Jurkat, Clone E6-1 (cell line): ENCODE data around the gene DNAH1.
A peak's percentile ranks its signal among the peaks of the same experiment; 100 is the strongest.

Source experiments
- DNase-seq: peaks from one replicate; pipeline ENCODE4 v3.0.0-alpha.2; 2011; ENCODE audit warnings: low read depth, low spot score
- H3K4me3 ChIP-seq: 2 replicates; pipeline ENCODE4 v1.5.1; 2011; ENCODE audit warnings: mild to moderate bottlenecking, low read length, control low read depth, moderate library complexity

DNAH1 gene

DNA sequence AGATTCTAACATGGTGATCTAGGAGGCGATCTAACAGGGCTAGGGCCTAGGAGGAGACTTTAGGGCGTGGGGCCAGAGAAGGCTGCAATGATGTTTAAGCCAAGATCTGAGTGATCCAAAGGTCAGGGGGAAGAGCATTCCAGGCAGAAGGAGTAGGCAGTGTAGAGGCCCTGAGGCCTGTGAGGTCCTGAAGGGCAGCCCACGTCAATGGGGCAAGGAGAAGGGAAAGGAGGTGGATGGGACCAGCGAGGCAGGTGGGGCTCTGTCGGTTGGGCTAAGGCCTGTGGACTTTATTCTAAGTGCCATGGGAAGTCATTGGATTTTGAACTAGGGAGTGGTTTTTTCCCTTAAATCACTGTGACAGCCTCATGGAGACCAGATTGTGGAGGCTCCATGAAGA, 10.2 kb upstream of the DNAH1 start:
- H3K4me3 ChIP-seq, result no peak overlapping the region
- no peak for DNase-seq

DNA sequence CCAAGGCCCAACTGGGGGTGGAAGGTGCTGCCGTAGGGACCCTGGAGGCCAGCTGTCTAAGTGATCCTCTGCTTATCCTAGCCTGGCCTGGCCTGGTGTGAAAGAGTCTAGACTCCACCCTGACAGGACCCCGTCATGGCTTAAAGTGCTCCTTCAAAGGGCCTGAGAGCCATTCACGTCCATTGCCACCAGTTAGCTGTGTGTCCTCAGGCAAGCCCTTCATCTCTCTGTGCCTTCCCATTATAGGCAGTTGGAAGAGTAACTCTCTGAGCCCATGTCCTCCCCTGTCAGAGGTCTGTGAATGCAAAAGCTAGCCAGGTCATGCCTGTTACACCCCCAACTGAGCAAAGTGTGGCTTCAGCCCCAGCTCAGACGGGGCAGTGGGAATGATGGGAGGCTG, 9.1 kb upstream of the DNAH1 start:
- no peak overlapping the region for H3K4me3 ChIP-seq
- no peak for DNase-seq

DNA sequence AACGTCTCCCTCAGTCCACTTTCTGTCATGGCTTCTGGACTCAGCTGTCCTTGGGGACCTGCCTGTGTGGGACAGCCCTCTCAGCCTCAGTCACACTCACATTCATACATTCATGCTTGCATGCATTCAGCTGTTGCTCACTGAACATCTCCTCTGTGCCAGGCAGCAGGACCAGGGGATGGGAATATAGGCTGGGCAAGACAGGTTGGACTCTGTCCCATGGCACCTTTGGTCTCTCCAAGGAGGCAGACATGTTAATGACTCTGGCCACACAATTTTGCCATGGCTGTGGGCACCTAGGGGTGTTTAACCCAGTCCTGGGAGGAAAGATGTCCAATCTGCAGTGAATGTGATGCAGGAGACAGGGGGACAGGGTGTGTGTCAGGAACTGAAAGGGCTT, 7.8 kb upstream of the DNAH1 start:
- H3K4me3 ChIP-seq, result no peak overlapping the region
- DNase-seq, result no peak

DNA sequence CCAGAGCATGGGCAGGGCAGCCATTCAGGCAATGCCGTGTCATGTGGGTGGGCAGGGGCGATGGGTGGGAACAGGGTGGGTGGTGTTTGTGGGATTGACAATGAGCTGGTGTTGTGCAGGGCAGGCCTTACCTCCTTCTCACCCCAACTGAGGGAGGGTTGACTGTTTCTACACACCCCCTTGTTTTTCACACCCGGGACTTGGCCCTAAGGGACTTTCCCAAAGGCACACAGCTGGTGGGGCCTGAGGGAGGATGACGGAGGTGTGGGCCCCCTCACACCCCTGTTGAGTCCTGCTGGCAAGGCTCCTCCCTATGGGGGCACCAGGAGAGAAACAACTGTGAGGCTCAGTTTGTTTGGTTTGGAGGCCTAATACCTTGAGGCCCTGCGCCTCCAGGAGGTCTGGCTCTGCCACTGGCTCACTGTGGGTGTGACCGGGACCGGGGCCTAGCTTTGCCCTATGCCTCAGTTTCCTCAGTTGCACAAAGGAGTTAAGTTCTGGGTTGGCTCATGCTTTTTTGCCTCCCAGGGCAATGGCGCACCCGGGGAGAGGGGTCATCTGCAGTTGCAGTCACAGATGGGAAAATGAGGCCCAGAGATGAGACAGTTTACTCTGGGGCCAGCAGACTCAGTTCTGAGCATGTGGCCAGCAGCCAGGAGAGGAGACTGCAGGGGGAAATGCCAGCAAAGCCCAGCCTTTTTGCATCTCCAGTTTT, 5.1 kb upstream of the DNAH1 start:
- DNase-seq, result no peak
- no peak overlapping the region for H3K4me3 ChIP-seq

DNA sequence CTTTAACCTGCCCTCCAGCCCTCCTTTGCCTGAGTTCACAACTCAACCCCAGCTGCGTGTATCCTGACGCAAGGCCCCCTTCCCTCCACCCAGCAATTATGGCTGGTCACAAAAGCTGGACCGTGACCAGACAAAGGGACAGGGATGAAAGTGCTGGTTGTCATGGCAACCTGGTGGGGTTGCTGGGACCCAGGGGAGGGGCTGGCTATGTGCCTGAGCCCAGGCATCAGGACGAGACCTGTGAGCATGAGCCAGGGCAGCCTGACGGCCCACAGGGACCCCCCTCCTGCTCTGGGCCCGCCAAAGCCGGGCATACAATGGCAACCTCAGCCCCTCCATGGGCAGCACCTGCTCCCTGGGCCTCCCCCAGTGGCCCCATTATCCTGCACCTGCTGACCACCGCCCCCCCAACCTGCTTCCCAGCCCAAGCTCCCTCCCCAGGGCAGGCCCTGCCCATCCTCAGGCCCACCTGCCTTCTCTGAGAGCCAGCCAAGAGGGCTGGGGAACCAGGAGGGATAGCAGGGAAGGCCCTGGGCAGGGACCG, 4.5 kb upstream of the DNAH1 start:
- no peak overlapping the region for H3K4me3 ChIP-seq
- no peak for DNase-seq

DNA sequence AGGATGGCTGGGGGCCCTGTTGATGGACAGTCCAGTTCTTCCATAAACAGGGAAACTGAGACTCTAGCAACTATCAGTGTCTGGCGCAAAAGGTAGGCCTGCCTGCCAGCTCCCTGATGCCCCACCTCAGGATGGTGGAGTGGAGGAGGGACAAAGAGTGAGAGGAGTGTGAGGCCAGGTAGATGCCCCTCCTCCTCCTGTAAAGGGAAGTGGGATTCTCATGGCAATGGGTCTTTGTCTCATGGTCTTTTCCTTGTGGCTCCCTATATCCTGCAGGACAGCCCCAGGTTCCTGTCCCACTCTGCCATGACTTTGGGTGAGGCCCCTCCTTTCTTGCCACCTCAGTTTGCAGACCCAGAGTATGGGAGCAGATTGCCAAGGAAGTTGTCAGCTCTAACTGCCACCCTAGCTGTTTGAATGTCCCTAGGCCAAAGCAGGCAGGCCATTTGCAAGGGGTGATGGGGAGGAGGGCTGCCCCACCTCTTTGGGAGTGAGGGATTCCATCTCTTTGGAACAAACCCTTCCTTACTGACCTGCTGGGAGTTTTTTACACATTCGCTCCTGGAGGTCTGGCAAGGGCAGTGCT, 2.8 kb upstream of the DNAH1 start:
- no peak for DNase-seq
- no peak overlapping the region for H3K4me3 ChIP-seq

DNA sequence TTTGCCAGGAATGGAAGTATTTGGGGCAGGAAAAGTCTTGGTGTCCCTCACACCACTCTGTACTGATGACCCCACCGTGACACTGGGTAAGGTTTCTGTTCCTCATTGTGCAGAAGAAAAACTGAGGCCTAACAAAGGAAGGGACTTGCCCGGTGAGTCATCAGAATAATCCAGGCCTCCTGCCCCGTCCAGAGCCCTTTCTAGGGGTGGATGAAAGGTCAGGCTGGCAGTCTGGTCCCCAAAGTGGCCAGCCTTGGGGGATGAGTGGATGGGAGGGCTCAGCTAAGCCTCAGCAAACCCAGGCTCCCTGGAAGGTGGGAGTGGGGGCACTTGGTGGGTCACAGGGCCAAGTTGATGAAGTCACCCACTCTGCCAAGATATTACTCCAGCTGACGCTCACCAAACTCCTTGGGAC, 2.3 kb upstream of the DNAH1 start:
- DNase-seq, result no peak
- H3K4me3 ChIP-seq, result no peak overlapping the region

DNA sequence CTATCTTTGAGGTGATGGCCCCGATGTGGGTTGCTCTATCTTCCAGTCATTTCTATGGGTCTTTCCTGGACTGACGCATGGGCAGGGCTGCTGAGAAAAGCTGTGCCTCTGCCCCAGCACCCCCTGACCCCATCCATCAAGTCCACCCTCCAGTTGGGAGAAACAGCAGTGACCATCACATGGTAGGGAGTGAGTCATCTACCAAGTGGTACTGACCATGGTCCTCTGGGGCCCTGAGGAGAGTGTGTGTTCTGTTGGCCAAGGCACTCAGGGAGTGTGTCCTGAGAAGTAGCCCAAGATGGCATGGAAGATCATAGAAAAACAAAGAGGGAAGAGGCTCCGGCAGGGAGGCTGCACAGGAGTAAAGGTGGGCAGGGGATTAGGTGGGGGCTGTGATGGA, 1.6 kb upstream of the DNAH1 start:
- DNase-seq, result no peak
- no peak overlapping the region for H3K4me3 ChIP-seq

DNA sequence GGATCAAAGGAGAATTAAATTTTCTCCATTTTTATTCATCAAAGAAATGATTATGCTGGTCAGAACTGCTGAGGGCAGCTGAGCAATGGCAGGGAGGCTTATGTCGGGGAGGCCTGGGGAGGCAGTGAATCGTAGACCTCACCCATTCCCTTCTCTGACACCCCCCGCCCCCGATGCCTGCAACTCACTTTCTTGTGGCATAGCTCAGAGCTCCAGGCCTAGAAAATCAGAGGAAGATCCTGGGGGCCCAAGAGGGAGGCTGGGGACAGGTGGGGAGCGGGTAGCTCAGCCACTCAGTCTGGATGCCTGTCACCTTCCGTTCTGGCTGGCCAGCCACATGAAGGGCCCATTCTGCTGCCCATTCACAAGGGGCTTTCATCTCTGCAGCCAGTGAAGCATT, 1.1 kb upstream of the DNAH1 start:
- no peak overlapping the region for H3K4me3 ChIP-seq
- no peak for DNase-seq

DNA sequence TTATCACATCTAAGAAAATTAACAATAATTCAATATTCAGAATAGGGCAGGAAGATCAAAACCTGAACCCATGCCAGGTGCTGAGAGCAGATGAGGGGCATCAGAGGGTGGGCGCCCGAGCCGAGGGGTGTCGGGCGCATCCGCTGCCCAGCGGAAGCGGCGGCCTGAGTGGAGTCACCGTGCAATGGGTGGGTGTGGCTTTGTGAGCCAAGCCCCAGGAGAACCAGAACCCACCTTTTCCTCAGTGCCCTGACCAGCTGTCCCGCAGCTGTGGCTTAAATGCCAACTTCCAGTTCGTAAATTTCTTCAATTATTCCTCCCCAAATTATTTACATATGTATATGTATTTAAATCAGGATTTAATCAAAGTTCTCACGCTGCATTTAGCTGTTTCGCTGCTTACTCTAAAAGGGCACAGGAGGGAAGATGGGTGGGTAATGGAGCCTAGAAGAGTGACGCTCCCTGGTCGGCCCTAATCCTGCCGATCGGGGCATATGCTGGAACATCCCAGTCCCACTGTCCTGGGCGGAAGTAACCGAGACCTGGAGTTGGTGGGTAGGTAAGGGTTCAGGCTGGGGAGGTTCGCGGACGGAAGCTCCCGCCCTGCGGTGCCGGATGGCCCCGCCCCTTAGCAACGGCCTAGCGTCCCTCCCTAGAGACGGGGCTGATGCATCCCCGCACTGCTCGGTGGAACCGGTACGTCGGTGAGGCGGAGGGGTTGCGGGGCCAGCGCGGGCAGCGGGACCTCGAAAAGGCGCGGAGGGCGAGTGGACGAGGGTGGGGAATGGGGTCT, 1.3 kb downstream of the DNAH1 start:
- H3K4me3 ChIP-seq, result no peak overlapping the region
- DNase-seq, result peak; percentile 27

DNA sequence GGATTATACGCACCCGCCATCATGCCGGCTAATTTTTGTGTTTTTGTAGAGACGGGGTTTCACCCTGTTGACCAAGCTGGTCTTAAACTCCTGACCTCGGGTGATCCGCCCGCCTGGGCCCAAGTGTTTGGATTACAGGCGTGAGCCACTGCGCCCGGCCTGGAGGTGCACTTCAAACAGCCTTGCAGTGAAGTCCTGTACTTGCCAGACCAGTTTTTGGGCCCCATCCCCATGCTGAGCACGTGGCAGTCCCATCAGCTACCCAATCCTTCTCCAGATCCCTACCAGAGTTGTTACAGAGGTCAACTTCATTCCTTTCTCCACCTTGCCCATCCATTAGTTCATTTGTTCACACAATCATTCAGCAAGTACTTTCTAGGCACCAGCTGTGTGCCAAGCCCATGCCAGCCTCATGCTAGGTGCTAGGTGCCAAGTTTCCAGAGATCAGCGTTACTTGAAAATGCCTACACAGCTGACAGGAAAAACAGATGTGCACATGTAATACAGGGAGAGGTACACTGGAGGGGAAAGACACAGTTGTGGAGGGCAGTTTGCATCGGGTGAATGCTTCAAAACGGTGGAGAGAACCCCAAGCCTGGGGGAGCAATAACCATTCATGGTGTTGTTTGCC, 2.2 kb downstream of the DNAH1 start:
- H3K4me3 ChIP-seq, result no peak overlapping the region
- no peak for DNase-seq

DNA sequence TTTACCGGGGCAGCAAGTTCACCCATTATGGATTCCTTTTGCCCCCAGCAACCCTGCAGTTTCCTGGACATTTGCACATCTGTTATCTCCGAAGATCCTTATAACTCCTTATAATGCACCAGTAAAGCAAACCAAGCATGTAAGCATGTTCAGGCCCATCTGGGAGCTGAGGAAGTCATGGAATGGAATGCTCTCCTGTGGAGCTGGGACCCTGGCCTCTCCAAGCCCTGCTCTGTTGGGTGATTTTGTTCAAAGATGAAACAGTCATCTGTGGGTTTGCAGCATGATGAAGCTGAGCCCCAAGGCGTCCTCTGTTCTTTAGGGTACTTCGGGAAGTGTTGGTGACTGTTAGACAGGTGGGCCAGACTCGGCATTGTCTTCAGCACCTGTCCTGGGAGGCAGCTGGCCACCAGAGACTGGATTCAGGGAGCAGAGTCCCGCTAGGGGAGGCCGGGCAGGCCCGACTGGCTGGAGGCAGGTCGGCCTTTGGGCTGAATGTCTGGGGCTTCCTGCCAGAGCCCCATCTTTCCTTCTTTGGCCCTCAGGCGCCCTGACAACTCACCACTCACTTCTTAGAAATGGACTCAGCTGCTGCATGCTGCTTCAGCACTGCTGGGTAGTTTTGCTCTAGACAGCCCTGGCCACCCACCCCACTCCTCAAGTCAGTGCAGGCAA, 3.9 kb downstream of the DNAH1 start:
- no peak overlapping the region for H3K4me3 ChIP-seq
- no peak for DNase-seq

DNA sequence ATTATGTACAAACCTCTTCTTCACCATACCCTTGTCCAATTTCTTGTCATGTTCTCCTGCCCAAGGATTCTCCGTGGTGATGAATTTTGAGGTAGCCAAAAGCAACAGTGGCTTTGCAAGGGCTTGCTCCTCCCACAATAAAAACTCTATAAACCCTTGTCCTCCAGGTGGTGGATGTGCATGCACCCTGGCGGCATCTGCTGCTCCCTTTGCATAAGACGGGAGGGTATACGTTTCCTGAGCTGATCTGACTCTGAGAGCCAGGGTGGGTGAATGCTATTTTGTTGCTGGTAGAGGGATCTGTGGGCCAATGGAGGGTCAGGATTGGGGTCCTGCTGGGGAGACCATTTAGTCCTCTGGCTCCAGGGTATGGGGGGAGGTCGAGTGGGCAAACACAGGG, 5.4 kb downstream of the DNAH1 start:
- no peak overlapping the region for H3K4me3 ChIP-seq
- DNase-seq, result no peak

DNA sequence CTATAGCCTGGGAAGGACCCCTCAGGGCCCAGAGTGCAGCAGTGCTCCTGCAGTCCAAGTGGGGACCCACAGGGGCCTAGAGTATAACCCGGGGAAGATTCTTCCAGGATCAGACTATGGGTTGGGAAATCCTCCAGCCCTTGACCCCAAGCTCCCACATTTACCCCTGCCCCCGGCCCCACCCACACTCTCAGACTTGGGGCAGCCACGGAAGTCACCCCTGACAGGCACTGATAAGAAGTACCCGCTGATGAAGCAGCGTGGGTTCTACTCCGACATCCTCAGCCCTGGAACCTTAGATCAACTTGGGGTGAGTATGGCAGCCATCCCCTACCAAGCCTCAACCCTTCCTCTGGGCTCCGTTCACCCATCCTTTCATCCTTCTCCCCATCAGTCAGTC, 6.3 kb downstream of the DNAH1 start:
- no peak for DNase-seq

DNA sequence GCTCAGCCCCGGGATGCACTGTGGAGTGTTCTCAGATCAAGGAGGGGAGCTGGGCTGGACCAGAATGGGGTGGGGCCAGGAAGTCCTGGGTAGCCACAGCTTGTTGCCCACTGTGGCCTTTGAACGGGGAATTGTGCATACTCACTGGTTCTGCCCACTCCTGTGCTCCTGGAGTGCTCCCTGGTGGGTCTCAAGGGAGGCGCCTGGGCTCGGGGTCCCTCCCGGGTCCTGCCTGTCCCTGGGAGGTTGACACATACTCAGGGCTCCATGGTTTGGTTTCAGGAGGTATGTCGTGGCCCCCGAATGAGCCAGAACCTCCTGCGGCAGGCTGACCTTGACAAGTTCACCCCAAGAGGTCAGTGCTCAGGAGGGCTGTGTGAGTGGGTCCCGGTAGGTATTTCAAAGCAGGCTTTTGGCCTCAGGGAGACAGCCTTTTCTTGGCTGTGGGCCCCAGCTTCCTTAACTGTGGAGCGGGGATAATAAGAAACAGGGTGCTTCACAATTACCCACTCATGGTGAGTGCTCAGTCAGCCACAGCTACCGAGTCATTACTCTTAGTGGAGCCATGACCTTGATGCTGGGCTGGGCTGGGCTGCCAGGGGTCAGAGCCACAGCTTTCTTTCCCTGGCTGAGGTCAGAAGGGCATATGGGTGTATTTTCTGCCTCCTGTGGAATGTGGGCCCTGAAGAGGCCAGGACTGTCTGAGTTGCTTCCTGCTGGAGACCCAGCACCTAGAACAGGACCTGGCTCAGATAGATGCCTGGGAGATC, 7.6 kb downstream of the DNAH1 start:
- H3K4me3 ChIP-seq, result no peak overlapping the region

More for the DNA sequence above, 6.3 kb downstream of the DNAH1 start:
- H3K4me3 ChIP-seq, result no peak overlapping the region

DNA sequence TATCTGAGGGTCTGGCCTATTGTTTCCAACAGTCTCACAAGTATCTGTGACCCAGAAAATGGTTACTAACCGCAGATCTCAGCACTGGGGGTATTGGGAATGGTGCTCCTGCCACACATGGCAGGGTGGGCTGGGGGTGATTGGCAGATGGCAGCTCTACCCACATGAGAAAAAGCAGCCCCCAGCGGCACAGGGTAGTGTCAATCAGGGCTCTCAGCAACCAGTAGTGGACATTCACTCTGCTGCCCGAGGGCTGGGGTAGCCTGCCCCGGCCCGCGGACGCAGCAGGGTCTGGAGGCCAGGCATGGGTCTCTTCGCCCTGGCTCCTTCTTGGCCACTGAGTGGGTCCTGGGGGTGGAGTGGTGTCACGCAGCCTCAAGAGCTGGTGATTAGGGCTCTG, 8.6 kb downstream of the DNAH1 start:
- H3K4me3 ChIP-seq, result no peak overlapping the region
- DNase-seq, result no peak

More for the DNA sequence above, 7.6 kb downstream of the DNAH1 start:
- DNase-seq, result no peak

DNA sequence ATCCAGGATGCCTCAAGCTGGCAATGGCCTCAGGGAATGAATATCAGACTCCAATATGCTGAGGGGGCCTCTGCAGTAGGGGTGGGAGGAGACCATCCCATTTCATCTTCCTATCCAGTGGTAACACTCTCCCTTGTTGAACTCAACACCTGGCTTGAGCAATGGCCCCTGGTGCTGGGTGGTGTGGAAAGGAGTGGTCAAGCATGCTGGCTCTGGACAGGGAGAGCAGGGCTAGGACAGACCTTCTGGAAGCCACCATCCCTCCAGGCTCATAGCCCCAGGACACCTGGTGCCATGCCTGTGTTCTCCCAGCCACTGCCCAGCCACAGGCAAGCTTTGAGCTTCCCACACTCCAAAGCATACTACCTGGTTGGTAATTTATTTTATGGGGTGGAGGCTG, 9.6 kb downstream of the DNAH1 start:
- no peak for DNase-seq
- H3K4me3 ChIP-seq, result no peak overlapping the region

DNA sequence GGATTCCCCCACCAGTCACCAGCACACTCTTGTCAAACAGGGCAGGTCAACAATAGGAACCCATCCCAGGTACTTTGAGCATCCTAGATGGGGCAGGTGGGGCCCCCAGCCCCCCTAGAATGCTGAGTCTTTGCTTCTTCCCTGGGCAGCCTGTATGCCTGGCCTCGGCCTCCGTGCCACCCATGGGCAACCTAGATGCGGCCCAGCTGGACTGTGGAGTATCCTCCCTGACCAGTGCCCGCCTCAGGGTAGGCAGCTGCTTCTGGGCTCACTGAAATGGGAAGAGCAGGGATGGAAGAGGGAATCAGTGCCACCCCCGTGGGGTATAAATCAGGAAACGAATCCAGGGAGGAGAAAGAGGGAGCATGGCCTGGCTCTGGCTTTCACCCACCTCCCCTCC, 10.9 kb downstream of the DNAH1 start:
- DNase-seq, result no peak
- no peak overlapping the region for H3K4me3 ChIP-seq
